ENCODE measurements around the gene GPI. TPM values are rescaled to one million over a fixed set of nuclear protein-coding genes. Genes with fewer than 3 reads are reported as not detected.

GPI gene
- total and polyA plus RNA-seq, 2 of the 13 experiments (the other 11 are each of a cell fraction or from before 2014, with no cell fraction given): 147 to 167 TPM

GRCh38 chr19:34404109-34404909 is 39.3 kb downstream of the GPI start, which contains the start of gene PDCD2L (continued):
- TF ChIP-seq LRRFIP1 (CRISPR knock-in tag; conservative IDR thresholded peaks at IDR 0.05): no peak
- 0 out of 2 replicates have a peak, but pooled peaks have one; percentile 27 for TF ChIP-seq SIX4 (CRISPR knock-in tag; IDR thresholded peaks at IDR 0.05)
- no peak for TF ChIP-seq ZNF644 (CRISPR knock-in tag; IDR thresholded peaks at IDR 0.05; ENCODE audit: low read depth)
- TF ChIP-seq ZNF557 (CRISPR knock-in tag; IDR thresholded peaks at IDR 0.05): peak; percentile 79
- TF ChIP-seq SNAPC4 (CRISPR knock-in tag; IDR thresholded peaks at IDR 0.05): no peak; the same call in 1 of the 2 replicates
- no peak for TF ChIP-seq ZNF3 (CRISPR knock-in tag; IDR thresholded peaks at IDR 0.05)
- TF ChIP-seq MLX (CRISPR knock-in tag; IDR thresholded peaks at IDR 0.05): 0 out of 2 replicates have a peak, but pooled peaks have one; percentile 16
- TF ChIP-seq NFE2L2 (IDR thresholded peaks at IDR 0.05; ENCODE audit: low read length): no peak
- no peak for TF ChIP-seq ZNF7 (CRISPR knock-in tag; IDR thresholded peaks at IDR 0.05)
- TF ChIP-seq MYC (CRISPR knock-in tag; IDR thresholded peaks at IDR 0.05; ENCODE audit: borderline replicate concordance): peak; percentile 89
- TF ChIP-seq HDAC1 (CRISPR knock-in tag; IDR thresholded peaks at IDR 0.05): peak; percentile 88
- peak; percentile 65; the same call in 1 of the 2 replicates for TF ChIP-seq BCL3 (CRISPR knock-in tag; IDR thresholded peaks at IDR 0.05)
- peak; percentile 81 for TF ChIP-seq TFE3 (CRISPR knock-in tag; IDR thresholded peaks at IDR 0.05)
- TF ChIP-seq ZNF335 (CRISPR knock-in tag; IDR thresholded peaks at IDR 0.05): peak; percentile 11; the same call in 1 of the 2 replicates
- TF ChIP-seq SYNCRIP (IDR thresholded peaks at IDR 0.05; ENCODE audit: insufficient read depth, low read depth, low read length): no peak
